Subcutaneous abdominal adipose tissue (tissue), 5 donors: ENCODE data around the gene MYO10.

Experiments
- H3K27ac ChIP-seq: one replicate; pipeline ENCODE4 v1.7.0; 2013; ENCODE audit warnings: low read depth, mild to moderate bottlenecking, inconsistent platforms, low read length, moderate library complexity
- H3K27me3 ChIP-seq, 5 donors: one replicate each; pipeline ENCODE4 v1.7.0; 2013; ENCODE audit warnings: low read length in 5 of 5, inconsistent platforms in 1 of 5; ENCODE audit not compliant: control insufficient read depth in 5 of 5, insufficient read depth in 4 of 5
- H3K36me3 ChIP-seq, 5 donors: one replicate each; pipeline ENCODE4 v1.7.0; 2013; ENCODE audit warnings: low read length in 5 of 5; ENCODE audit not compliant: control insufficient read depth in 5 of 5, insufficient read depth in 5 of 5
- H3K4me1 ChIP-seq, 5 donors: one replicate each; pipeline ENCODE4 v1.7.0; 2013; ENCODE audit warnings: low read length in 5 of 5, mild to moderate bottlenecking in 3 of 5, moderate library complexity in 1 of 5; ENCODE audit not compliant: control insufficient read depth in 5 of 5, insufficient read depth in 5 of 5
- H3K4me3 ChIP-seq, 5 donors: one replicate each; pipeline ENCODE4 v1.7.0; 2013; ENCODE audit warnings: low read length in 5 of 5, low read depth in 1 of 5
- H3K9ac ChIP-seq, 5 donors: one replicate each; pipeline ENCODE4 v1.7.0; 2013; ENCODE audit warnings: low read length in 5 of 5, mild to moderate bottlenecking in 4 of 5, moderate library complexity in 3 of 5
- H3K9me3 ChIP-seq, 5 donors: one replicate each; pipeline ENCODE4 v1.7.0; 2013; ENCODE audit warnings: low read length in 5 of 5; ENCODE audit not compliant: control insufficient read depth in 5 of 5
- donor health status: healthy.
- donor health status: healthy.
- donor health status: healthy.
- donor health status: healthy.
- donor health status: healthy.

Gene MYO10

GRCh38 chr5:16794269-16794913 is 141.7 kb downstream of the MYO10 start:
- Histone ChIP-seq H3K9ac (no peak overlapping the region), H3K4me1 (peaks cover 0 to 4% (median 2%) of the 10 kb centered on the region in 5 donors), H3K9me3 (no peaks in the 10 kb centered on the region), H3K27me3 (no peaks in the 10 kb centered on the region), H3K36me3 (no peaks in the 10 kb centered on the region), H3K4me3 (no peak overlapping the region), H3K27ac (no peak overlapping the region)

DNA sequence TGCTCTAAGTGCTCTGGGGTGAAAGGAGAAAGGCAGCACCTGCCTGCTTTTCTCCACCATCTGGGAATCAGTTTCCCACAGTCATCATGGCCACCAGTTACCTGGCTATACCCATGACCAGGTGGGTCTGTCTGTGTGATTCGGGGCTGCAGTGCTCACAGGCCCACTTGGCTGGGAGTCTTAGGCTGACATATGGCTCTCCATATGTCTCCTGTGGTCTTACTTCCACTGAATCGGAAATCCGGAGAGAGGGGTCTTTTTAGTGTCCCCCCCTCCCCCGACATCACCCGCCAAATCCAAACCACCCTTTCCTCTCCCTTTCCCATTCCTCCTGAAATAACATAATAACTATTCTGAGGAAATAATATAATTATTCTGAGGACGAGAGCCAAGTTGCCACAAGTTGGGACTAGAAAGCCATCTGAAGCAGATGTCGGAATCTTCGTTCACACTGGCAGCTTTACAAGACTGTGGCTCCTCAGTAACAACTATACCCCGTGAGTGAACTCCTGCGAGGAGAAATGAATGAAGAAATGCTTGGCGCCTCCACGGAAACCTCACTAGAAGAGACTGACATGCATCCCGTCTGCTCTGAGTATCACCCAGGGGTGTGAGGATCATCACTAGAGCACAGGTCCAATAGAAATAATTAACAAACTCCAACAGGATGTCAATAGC is 143.4 kb downstream of the MYO10 start:
- Histone ChIP-seq H3K27me3 (no peaks in the 10 kb centered on the region), H3K9ac (no peak overlapping the region), H3K27ac (no peak overlapping the region), H3K4me3 (no peak overlapping the region), H3K36me3 (no peaks in the 10 kb centered on the region), H3K9me3 (peaks cover 0 to 3% (median 0%) of the 10 kb centered on the region in 5 donors), H3K4me1 (peaks cover 0 to 4% (median 2%) of the 10 kb centered on the region in 5 donors)

DNA sequence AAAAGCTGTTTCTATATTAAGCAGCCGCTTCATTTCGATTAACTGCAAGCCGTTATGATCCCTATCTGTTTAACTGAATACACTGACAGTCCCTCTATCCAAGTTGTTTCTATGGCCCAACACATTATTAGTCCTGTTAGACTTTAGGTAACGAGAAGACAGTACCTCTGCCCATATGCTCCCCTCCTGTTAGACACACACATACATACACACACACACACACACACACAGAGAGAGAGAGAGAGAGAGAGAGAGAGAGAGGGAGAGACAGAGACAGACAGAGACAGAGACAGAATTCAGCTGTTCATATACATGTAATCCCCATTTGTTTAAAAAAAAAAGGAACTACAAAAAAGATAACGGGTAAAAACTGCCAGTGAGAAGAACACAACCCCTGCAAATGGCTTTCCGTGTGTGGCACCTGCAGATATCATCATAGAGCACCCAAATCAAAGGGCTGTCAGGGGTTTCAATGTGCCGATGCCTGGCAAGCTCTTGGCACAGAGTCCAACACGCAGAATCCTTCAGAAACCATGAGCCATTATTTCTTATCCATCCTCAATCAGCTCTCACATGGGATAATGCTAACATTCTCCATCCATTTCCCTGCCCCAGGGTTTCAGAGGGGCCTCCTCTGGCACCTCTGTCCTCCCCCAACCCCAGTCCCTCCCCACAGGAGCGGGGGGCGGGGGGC is 144.0 kb downstream of the MYO10 start:
- peaks cover 0 to 3% (median 0%) of the 10 kb centered on the region in 5 donors for H3K9me3 ChIP-seq
- no peak overlapping the region for H3K9ac ChIP-seq
- H3K36me3 ChIP-seq: no peaks in the 10 kb centered on the region
- H3K27me3 ChIP-seq: no peaks in the 10 kb centered on the region
- no peak overlapping the region for H3K4me3 ChIP-seq
- no peak overlapping the region for H3K27ac ChIP-seq
- peaks cover 0 to 5% (median 2%) of the 10 kb centered on the region in 5 donors for H3K4me1 ChIP-seq

DNA sequence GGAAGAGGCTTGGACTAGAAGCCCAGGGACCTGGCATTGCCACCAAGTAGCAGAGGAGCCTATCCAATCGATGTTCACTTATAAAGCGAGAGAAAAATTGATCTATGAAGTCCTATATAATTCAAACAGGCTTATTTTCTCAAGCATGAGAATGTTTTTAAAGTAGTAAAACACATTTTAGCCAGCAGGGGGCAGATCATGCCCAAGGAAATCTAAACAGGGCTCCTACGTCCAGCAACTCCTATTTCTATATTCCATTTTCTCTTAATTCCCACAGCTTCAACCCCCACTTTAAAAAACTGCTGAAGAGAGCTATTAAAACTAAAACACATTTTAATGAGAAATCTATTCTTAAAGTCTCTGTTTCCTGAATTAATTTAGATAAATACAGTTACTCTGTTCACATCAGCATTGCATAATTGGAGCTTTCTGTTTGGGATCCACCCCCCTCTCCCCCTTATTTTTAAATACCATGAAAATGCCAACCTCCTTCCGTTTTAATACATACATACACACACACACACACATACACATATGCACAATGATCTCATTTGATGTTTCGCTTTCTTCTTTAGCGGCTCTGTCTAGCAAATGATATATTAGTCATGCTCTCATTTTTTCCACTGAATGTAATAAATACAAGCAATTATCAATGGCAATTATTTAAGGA is 144.9 kb downstream of the MYO10 start:
- H3K36me3 ChIP-seq: no peaks in the 10 kb centered on the region
- H3K9ac ChIP-seq: no peak overlapping the region
- peaks cover 0 to 3% (median 0%) of the 10 kb centered on the region in 5 donors for H3K9me3 ChIP-seq
- H3K4me3 ChIP-seq: no peak overlapping the region
- H3K4me1 ChIP-seq: peaks cover 0 to 4% (median 2%) of the 10 kb centered on the region in 5 donors
- H3K27ac ChIP-seq: no peak overlapping the region
- no peaks in the 10 kb centered on the region for H3K27me3 ChIP-seq

DNA sequence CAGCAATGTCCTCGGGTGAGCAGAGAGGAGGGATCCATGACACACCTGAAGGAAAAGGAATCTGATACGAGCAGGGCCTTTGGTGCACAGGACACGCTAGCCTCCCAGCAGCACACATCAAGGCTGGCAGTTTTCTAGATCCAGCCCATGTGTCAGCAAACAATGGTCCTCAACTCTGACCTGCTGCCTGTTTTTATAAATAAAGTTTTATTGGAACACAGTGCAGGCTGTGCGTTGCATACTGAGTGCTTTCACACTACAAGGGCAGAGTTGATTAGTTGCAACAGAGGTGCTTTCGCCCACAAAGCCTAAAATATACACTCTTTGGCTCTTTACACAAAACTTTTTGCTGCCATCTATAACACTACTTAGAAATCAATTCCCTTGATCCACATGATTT is 147.1 kb downstream of the MYO10 start:
- H3K4me3 ChIP-seq: no peak overlapping the region
- no peaks in the 10 kb centered on the region for H3K36me3 ChIP-seq
- H3K27me3 ChIP-seq: no peaks in the 10 kb centered on the region
- H3K4me1 ChIP-seq: peaks cover 2 to 11% (median 9%) of the 10 kb centered on the region in 5 donors
- peaks cover 0 to 3% (median 0%) of the 10 kb centered on the region in 5 donors for H3K9me3 ChIP-seq
- H3K9ac ChIP-seq: no peak overlapping the region
- no peak overlapping the region for H3K27ac ChIP-seq

GRCh38 chr5:16787278-16787677 is 148.8 kb downstream of the MYO10 start:
- peaks cover 0 to 3% (median 0%) of the 10 kb centered on the region in 5 donors for H3K9me3 ChIP-seq

GRCh38 chr5:16784843-16785791 is 151.0 kb downstream of the MYO10 start:
- Histone ChIP-seq H3K9ac (no peak overlapping the region), H3K4me3 (no peak overlapping the region), H3K9me3 (peaks cover 0 to 3% (median 0%) of the 10 kb centered on the region in 5 donors), H3K27me3 (no peaks in the 10 kb centered on the region), H3K4me1 (peaks cover 0 to 16% (median 14%) of the 10 kb centered on the region in 5 donors), H3K36me3 (peaks cover 0 to 5% (median 0%) of the 10 kb centered on the region in 5 donors), H3K27ac (no peak overlapping the region)

More at GRCh38 chr5:16787278-16787677, 148.8 kb downstream of the MYO10 start:
- Histone ChIP-seq H3K27ac (no peak overlapping the region), H3K4me1 (peaks cover 2 to 17% (median 14%) of the 10 kb centered on the region in 5 donors), H3K36me3 (peaks cover 0 to under 1% (median 0%) of the 10 kb centered on the region in 5 donors), H3K9ac (no peak overlapping the region), H3K4me3 (no peak overlapping the region), H3K27me3 (no peaks in the 10 kb centered on the region)

DNA sequence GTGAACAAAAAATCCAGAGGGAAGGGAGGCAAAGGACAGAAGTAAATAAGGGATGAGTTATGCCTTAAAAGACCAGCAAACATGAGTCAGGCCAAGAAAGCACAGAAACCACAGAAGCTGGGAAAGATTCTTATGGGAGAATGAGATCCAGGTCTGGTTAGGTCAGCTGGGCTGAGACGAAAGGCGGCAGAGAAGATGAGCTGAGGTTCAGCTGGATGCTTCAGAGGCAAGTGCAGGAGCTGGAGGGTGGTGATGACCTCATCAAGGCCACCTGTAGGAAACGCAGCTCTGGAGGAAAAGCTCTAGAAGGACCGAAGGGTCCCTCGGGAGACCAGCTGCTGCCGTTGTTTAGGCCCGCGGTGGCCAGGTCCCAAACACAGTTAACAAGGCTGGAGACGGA is 152.0 kb downstream of the MYO10 start:
- peaks cover 0 to 5% (median 0%) of the 10 kb centered on the region in 5 donors for H3K36me3 ChIP-seq
- no peak overlapping the region for H3K27ac ChIP-seq
- H3K27me3 ChIP-seq: no peaks in the 10 kb centered on the region
- peaks cover 0 to 3% (median 0%) of the 10 kb centered on the region in 5 donors for H3K9me3 ChIP-seq
- peaks cover 0 to 16% (median 14%) of the 10 kb centered on the region in 5 donors for H3K4me1 ChIP-seq
- H3K4me3 ChIP-seq: no peak overlapping the region
- H3K9ac ChIP-seq: no peak overlapping the region
